CD14-positive monocyte (primary cell): ENCODE data around the gene ARL15. TPM values are rescaled to one million over a fixed set of nuclear protein-coding genes. Genes with fewer than 3 reads are reported as not detected.
"Not testable (repeated sequence)": the region's sequence is repeated elsewhere in the genome, so short reads cannot be mapped to it uniquely, and the experiment has no call there.

Experiments
- DNase-seq, 3 donors: peaks; one replicate each; pipeline ENCODE4 v3.0.0-alpha.2; 2011 to 2022
- H2AFZ ChIP-seq: 2 replicates; pipeline ENCODE4 v1.6.0; 2012; ENCODE audit warnings: mild to moderate bottlenecking, low read depth, low read length, inconsistent platforms; ENCODE audit not compliant: insufficient read depth, poor library complexity, severe bottlenecking
- H3K27ac ChIP-seq, 2 donors: 1 replicate in 1 of 2; 2 replicates in 1 of 2; pipeline ENCODE4 v1.5.1; 2012 to 2013; ENCODE audit warnings: low read length in 2 of 2, control low read depth in 1 of 2, inconsistent platforms in 1 of 2, low read depth in 1 of 2, mild to moderate bottlenecking in 1 of 2
- H3K27me3 ChIP-seq, 2 donors: one replicate each; pipeline versions ENCODE4 v1.6.0 to v1.6.1; 2011 to 2013; ENCODE audit warnings: low read length in 2 of 2; ENCODE audit not compliant: control insufficient read depth in 2 of 2, insufficient read depth in 2 of 2
- H3K36me3 ChIP-seq, 2 donors: replicated peaks in 1 of 2; 1 replicate in 1 of 2; 2 replicates in 1 of 2; pipeline versions ENCODE4 v1.5.1 to v1.6.1; 2012 to 2013; ENCODE audit warnings: low read length in 2 of 2, control low read depth in 1 of 2, inconsistent platforms in 1 of 2, mild to moderate bottlenecking in 1 of 2; ENCODE audit not compliant: insufficient read depth in 2 of 2, control insufficient read depth in 1 of 2
- H3K4me1 ChIP-seq, 2 donors: 1 replicate in 1 of 2; 2 replicates in 1 of 2; pipeline versions ENCODE4 v1.5.1 to v1.6.1; 2012 to 2013; ENCODE audit warnings: low read length in 2 of 2, control low read depth in 1 of 2, inconsistent platforms in 1 of 2, mild to moderate bottlenecking in 1 of 2, moderate library complexity in 1 of 2; ENCODE audit not compliant: insufficient read depth in 2 of 2, control insufficient read depth in 1 of 2
- H3K4me2 ChIP-seq: replicated peaks from 2 replicates; pipeline ENCODE3; 2012; ENCODE audit warnings: low read length, moderate library complexity, mild to moderate bottlenecking; ENCODE audit not compliant: poor library complexity, severe bottlenecking; ENCODE audit errors: extremely low read depth
- H3K4me3 ChIP-seq, 3 experiments: fragments of 200-600 bp in 1 of 3; sonication (generic) in 1 of 3; replicated peaks in 1 of 3; 1 replicate in 2 of 3; 2 replicates in 1 of 3; pipeline ENCODE4 v1.5.1; 2011 to 2013; ENCODE audit warnings: low read length in 3 of 3, mild to moderate bottlenecking in 3 of 3, control low read depth in 2 of 3, low read depth in 2 of 3, inconsistent platforms in 1 of 3, moderate library complexity in 1 of 3
- H3K79me2 ChIP-seq: 2 replicates; pipeline ENCODE4 v1.6.0; 2012; ENCODE audit warnings: mild to moderate bottlenecking, control low read depth, inconsistent platforms, low read length, moderate library complexity; ENCODE audit not compliant: insufficient read depth
- H3K9ac ChIP-seq: 2 replicates; pipeline ENCODE4 v1.6.0; 2017; ENCODE audit warnings: low read length, mild to moderate bottlenecking; ENCODE audit not compliant: insufficient read depth, poor library complexity, severe bottlenecking
- H3K9me3 ChIP-seq, 2 donors: replicated peaks in 1 of 2; 1 replicate in 1 of 2; 2 replicates in 1 of 2; pipeline versions ENCODE4 v1.5.1 to v1.6.1; 2012 to 2013; ENCODE audit warnings: low read length in 2 of 2, control low read depth in 1 of 2; ENCODE audit not compliant: control insufficient read depth in 1 of 2, insufficient read depth in 1 of 2
- H4K20me1 ChIP-seq: 2 replicates; pipeline ENCODE4 v1.6.0; 2012; ENCODE audit warnings: mild to moderate bottlenecking, low read length, control low read depth, moderate library complexity; ENCODE audit not compliant: insufficient read depth
- H3K27ac Mint-ChIP-seq, 7 donors: one replicate each; pipeline ENCODE4 v1.8.0; 2020; ENCODE audit warnings: mild to moderate bottlenecking in 7 of 7, mixed read lengths in 7 of 7, moderate library complexity in 6 of 7, inconsistent platforms in 2 of 7
- H3K27me3 Mint-ChIP-seq, 3 donors: one replicate each; pipeline ENCODE4 v1.8.0; 2021 to 2022; ENCODE audit warnings: low read depth in 3 of 3, mild to moderate bottlenecking in 3 of 3, mixed read lengths in 3 of 3, moderate library complexity in 3 of 3, inconsistent platforms in 1 of 3
- H3K36me3 Mint-ChIP-seq, 2 donors: one replicate each; pipeline ENCODE4 v1.8.0; 2020; ENCODE audit warnings: mixed read lengths in 2 of 2, inconsistent platforms in 1 of 2, mild to moderate bottlenecking in 1 of 2
- H3K4me1 Mint-ChIP-seq: one replicate; pipeline ENCODE4 v1.8.0; 2020; ENCODE audit warnings: mild to moderate bottlenecking, mixed read lengths
- H3K4me3 Mint-ChIP-seq, 2 donors: one replicate each; pipeline ENCODE4 v1.8.0; 2020; ENCODE audit warnings: mild to moderate bottlenecking in 2 of 2, mixed read lengths in 2 of 2, moderate library complexity in 1 of 2
- H3K9me3 Mint-ChIP-seq, 7 donors: one replicate each; pipeline ENCODE4 v1.8.0; 2020 to 2022; ENCODE audit warnings: mixed read lengths in 7 of 7, mild to moderate bottlenecking in 6 of 7, moderate library complexity in 6 of 7, inconsistent platforms in 2 of 7
- WGBS: methylation state at CpG from one replicate; pipeline ENCODE4 v1.1.5; 2013; ENCODE audit warnings: missing lambda C conversion rate; ENCODE audit not compliant: insufficient coverage; 5-methylcytosine and 5-hydroxymethylcytosine counted together
- intact Hi-C, 2 donors: fragments of 100-400 bp; cut with micrococcal nuclease; formaldehyde crosslinking; loops; one replicate each; pipeline versions ENCODE4 v1.15.0 to v1.15.1; 2023
- polyA plus RNA-seq, 3 donors: library from polyadenylated mRNA; depleted of rRNA in 1 of 3; unstranded in 2 of 3; stranded (reverse) in 1 of 3; fragments of 300-500 nt in 2 of 3; fragments of >200 nt in 1 of 3; fragmentation: Illumina TruSeq in 2 of 3; gene quantifications; 1 replicate in 2 of 3; 2 replicates in 1 of 3; pipeline ENCODE4 v1.2.3, GENCODE V29; 2012 to 2021
- TF ChIP-seq, protein P1 (sequence below): fragments of 200-600 bp; IDR thresholded peaks from one replicate; pipeline ENCODE4 v1.8.0; 2022; ENCODE audit warnings: antibody characterized with exemption, mild to moderate bottlenecking

Gene ARL15
- polyA plus RNA-seq, 3 donors, result 10.5 to 27.6 (median 18.0) TPM

DNA sequence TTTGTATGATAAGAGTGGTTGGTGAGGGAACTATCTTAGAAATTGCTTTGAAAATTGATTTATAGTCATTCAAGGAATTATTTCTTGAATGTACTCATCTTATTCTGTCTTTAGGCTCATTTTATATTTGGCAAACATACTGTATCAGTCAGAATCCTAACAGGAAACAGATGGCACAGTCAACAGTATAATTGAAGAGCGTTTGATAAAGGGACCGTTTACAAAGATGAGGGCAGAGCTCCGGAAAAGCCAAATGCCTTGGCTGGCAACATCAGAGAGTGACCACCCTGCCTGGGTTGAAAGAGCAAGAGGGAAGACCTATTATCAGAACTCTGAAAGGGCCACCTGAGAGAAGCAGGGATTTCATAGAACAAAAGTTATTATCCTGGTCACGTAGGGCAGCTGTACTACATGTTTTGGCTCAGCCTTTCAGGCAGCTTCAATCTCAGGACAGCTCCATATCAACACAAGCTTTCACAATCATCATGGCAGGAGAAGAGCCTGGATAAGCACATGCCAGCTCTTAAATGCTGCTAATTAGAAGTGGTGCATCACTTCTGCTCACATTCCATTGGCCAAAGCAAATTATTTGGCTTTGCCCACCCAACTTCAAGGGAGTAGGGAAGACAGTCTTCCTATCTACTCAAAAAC is 47.2 kb upstream of the ARL15 start:
- Histone ChIP-seq H3K4me1 (no peaks in the 10 kb centered on the region), H3K36me3 (no peaks in the 10 kb centered on the region), H3K27me3 (no peaks in the 10 kb centered on the region), H3K27ac (no peak overlapping the region), H4K20me1 (no peaks in the 10 kb centered on the region), H3K4me3 (no peak overlapping the region), H3K79me2 (no peaks in the 10 kb centered on the region), H3K4me2 (no peak overlapping the region), H3K9me3 (peaks cover 12 to 19% of the 10 kb centered on the region in 2 donors), H3K9ac (no peak overlapping the region), H2AFZ (no peak overlapping the region)
- intact Hi-C loops, result no loop called here
- no peaks in the 10 kb centered on the region for H3K36me3 Mint-ChIP-seq
- no peak overlapping the region for H3K27ac Mint-ChIP-seq
- TF ChIP-seq, protein P1, sequence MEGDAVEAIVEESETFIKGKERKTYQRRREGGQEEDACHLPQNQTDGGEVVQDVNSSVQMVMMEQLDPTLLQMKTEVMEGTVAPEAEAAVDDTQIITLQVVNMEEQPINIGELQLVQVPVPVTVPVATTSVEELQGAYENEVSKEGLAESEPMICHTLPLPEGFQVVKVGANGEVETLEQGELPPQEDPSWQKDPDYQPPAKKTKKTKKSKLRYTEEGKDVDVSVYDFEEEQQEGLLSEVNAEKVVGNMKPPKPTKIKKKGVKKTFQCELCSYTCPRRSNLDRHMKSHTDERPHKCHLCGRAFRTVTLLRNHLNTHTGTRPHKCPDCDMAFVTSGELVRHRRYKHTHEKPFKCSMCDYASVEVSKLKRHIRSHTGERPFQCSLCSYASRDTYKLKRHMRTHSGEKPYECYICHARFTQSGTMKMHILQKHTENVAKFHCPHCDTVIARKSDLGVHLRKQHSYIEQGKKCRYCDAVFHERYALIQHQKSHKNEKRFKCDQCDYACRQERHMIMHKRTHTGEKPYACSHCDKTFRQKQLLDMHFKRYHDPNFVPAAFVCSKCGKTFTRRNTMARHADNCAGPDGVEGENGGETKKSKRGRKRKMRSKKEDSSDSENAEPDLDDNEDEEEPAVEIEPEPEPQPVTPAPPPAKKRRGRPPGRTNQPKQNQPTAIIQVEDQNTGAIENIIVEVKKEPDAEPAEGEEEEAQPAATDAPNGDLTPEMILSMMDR, result no peak
- no peak for DNase-seq
- H3K9me3 Mint-ChIP-seq, result peaks cover 11 to 27% (median 15%) of the 10 kb centered on the region in 7 donors
- H3K27me3 Mint-ChIP-seq, result peaks cover 0 to 2% (median 2%) of the 10 kb centered on the region in 3 donors
- WGBS, result 15% methylated on average over 4 of the region's 4 CpGs
- H3K4me1 Mint-ChIP-seq, result no peaks in the 10 kb centered on the region
- H3K4me3 Mint-ChIP-seq, result no peak overlapping the region

DNA sequence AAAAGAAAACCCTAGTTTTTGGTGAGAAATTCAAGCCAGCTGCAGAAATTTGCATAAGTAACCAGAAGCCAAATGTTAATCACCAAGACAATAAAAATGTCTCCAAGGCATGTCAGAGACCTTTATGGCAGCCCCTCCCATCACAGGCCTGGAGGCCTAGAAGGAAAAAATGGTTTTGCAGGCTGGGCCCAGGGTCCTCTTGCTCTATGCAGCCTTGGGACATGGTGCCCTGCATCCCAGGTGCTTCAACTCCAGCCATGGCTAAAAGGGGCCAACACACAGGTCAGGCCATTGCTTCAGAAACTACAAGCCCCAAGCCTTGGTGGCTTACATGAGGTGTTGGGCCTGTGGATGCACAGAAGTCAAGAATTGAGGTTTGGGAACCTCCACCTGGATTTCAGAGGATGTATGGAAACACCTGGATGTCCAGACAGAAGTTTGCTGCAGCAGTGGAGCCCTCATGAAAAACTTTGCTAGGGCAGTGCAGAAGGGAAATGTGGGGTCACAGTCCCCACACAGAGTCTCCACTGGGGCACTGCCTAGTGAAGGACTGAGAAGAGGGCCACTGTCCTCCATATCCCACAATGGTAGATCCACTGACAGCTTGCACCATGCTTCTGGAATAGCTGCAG is 43.7 kb upstream of the ARL15 start:
- H4K20me1 ChIP-seq, H3K4me1 ChIP-seq, DNase-seq, H3K4me3 ChIP-seq, H3K27ac Mint-ChIP-seq, H3K4me3 Mint-ChIP-seq, H3K9ac ChIP-seq, H3K4me2 ChIP-seq, H3K36me3 Mint-ChIP-seq, H3K4me1 Mint-ChIP-seq, intact Hi-C loops, H3K36me3 ChIP-seq, H3K79me2 ChIP-seq, H2AFZ ChIP-seq, H3K27ac ChIP-seq, H3K27me3 ChIP-seq, H3K27me3 Mint-ChIP-seq: not testable (repeated sequence)
- peaks cover 11 to 30% (median 22%) of the 10 kb centered on the region in 7 donors for H3K9me3 Mint-ChIP-seq
- peaks cover 12 to 19% of the 10 kb centered on the region in 2 donors for H3K9me3 ChIP-seq

DNA sequence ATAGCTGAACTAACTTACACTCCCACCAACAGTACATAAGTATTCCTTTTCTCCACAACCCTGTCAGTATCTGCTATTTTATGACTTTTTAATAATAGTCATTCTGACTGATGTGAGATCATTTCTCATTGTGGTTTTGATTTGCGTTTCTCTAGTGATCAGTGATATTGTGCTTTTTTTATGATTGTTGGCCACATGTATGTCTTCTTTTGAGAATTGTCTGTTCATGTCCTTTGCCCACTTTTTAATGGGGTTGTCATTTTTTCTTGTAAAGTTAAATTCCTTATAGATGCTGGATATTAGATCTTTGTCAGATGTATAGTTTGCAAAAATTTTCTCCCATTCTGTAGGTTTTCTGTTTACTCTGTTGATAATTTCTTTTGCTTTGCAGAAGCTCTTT is 42.2 kb upstream of the ARL15 start:
- not testable (repeated sequence) for H3K4me1 ChIP-seq, H3K36me3 ChIP-seq

More for the DNA sequence above, 42.2 kb upstream of the ARL15 start:
- H3K27ac Mint-ChIP-seq, H2AFZ ChIP-seq, H3K79me2 ChIP-seq, DNase-seq, H3K4me3 Mint-ChIP-seq, H3K27me3 ChIP-seq, H3K4me3 ChIP-seq, H3K4me2 ChIP-seq, intact Hi-C loops, H4K20me1 ChIP-seq, H3K36me3 Mint-ChIP-seq, H3K4me1 Mint-ChIP-seq, H3K27me3 Mint-ChIP-seq, H3K9ac ChIP-seq, H3K27ac ChIP-seq: not testable (repeated sequence)
- H3K9me3 Mint-ChIP-seq, result peaks cover 11 to 32% (median 24%) of the 10 kb centered on the region in 7 donors
- 100% methylated on average over 1 of the region's 1 CpG for WGBS
- peaks cover 12 to 21% of the 10 kb centered on the region in 2 donors for H3K9me3 ChIP-seq
